GM23248 (cell line): ENCODE measurements around the gene PAPLN.

ENCODE experiments used
- EZH2 ChIP-seq: fragments of 200-600 bp; sonication (generic); IDR thresholded peaks from 2 replicates; pipeline ENCODE4 v1.6.1; 2018; ENCODE audit warnings: antibody characterized with exemption, mild to moderate bottlenecking; ENCODE audit not compliant: insufficient read depth, poor library complexity, severe bottlenecking
- EZH2phosphoT487 ChIP-seq: fragments of 200-600 bp; sonication (generic); IDR thresholded peaks from 2 replicates; pipeline ENCODE4 v1.6.1; 2018; ENCODE audit warnings: antibody characterized with exemption, moderate library complexity, mild to moderate bottlenecking, low read depth; ENCODE audit not compliant: insufficient read depth

- TF ChIP-seq EZH2: no peak
- no peak for TF ChIP-seq EZH2phosphoT487
These were observed 70.0 kb downstream of the PAPLN start for GRCh38 chr14:73307261-73307660.
